IMR-90 (cell line): Measurements from ENCODE around the gene POLR1A. TPM values are rescaled to one million over a fixed set of nuclear protein-coding genes. Genes with fewer than 3 reads are reported as not detected.

Experiments
- ATAC-seq: fragments of 200-7000 bp; cut with Tn5 transposase; 2 replicates; pipeline ENCODE4 v1.9.1; 2020; ENCODE audit warnings: low read depth, mild to moderate bottlenecking, moderate library complexity
- BruUV-seq: library from RNA; stranded (reverse); fragments of 400-500 nt; replicated peaks from 2 replicates; lab custom pipeline; 2021; lab: Mats Ljungman, UMichigan
- CTCF ChIA-PET: fragments of 300-600 bp; formaldehyde crosslinking; extraction: SDS; loops from one replicate; lab custom pipeline; 2021; ENCODE audit warnings: antibody characterized with exemption; lab: Yijun Ruan, JAX
- POLR2A ChIA-PET: fragments of 300-600 bp; sonication (Branson Sonifier 250); formaldehyde crosslinking; loops from one replicate; lab custom pipeline; 2022; ENCODE audit warnings: antibody characterized with exemption; ENCODE audit not compliant: unreplicated experiment; lab: Charles Lee
- DNase-seq: peaks from one replicate; pipeline ENCODE4 v3.0.0; 2013
- H2AFZ ChIP-seq: replicated peaks from 2 replicates; pipeline ENCODE3; 2013; ENCODE audit warnings: low read length, mild to moderate bottlenecking; ENCODE audit not compliant: poor library complexity
- H2AK5ac ChIP-seq: 2 replicates; pipeline ENCODE4 v1.6.1; 2013; ENCODE audit warnings: low read depth, low read length, inconsistent platforms
- H2AK9ac ChIP-seq: replicated peaks from 2 replicates; pipeline ENCODE3; 2013; ENCODE audit warnings: mild to moderate bottlenecking, low read depth, low read length, moderate library complexity; ENCODE audit not compliant: poor library complexity
- H2BK120ac ChIP-seq: 2 replicates; pipeline ENCODE4 v1.6.1; 2013; ENCODE audit warnings: low read depth, low read length, inconsistent platforms
- H2BK15ac ChIP-seq: 3 replicates; pipeline ENCODE4 v1.6.1; 2013; ENCODE audit warnings: low read depth, low read length, inconsistent platforms
- H2BK20ac ChIP-seq: 2 replicates; pipeline ENCODE4 v1.6.1; 2013; ENCODE audit warnings: low read depth, mild to moderate bottlenecking, inconsistent platforms, low read length, moderate library complexity
- H2BK5ac ChIP-seq: 2 replicates; pipeline ENCODE4 v1.6.1; 2013; ENCODE audit warnings: mild to moderate bottlenecking, low read depth, low read length, inconsistent platforms; ENCODE audit not compliant: poor library complexity, severe bottlenecking
- H3K14ac ChIP-seq: replicated peaks from 2 replicates; pipeline ENCODE4 v1.6.1; 2013; ENCODE audit warnings: low read depth, low read length, inconsistent platforms
- H3K18ac ChIP-seq: 2 replicates; pipeline ENCODE4 v1.6.1; 2013; ENCODE audit warnings: low read depth, low read length, control low read depth
- H3K23ac ChIP-seq: 2 replicates; pipeline ENCODE4 v1.6.1; 2013; ENCODE audit warnings: low read depth, low read length, inconsistent platforms
- H3K27ac ChIP-seq: 2 replicates; pipeline ENCODE4 v1.5.1; 2013; ENCODE audit warnings: mild to moderate bottlenecking, control low read depth, low read length; ENCODE audit not compliant: insufficient read depth
- H3K27me3 ChIP-seq: 2 replicates; pipeline ENCODE4 v1.6.1; 2013; ENCODE audit warnings: low read length; ENCODE audit not compliant: control insufficient read depth, insufficient read depth
- H3K36me3 ChIP-seq: 2 replicates; pipeline ENCODE4 v1.6.1; 2013; ENCODE audit warnings: low read length, mixed read lengths; ENCODE audit not compliant: control insufficient read depth, insufficient read depth
- H3K4ac ChIP-seq: 2 replicates; pipeline ENCODE4 v1.6.1; 2013; ENCODE audit warnings: low read depth, low read length, inconsistent platforms
- H3K4me1 ChIP-seq: 2 replicates; pipeline ENCODE4 v1.6.1; 2013; ENCODE audit warnings: low read length, mixed read lengths; ENCODE audit not compliant: control insufficient read depth, insufficient read depth
- H3K4me2 ChIP-seq: 2 replicates; pipeline ENCODE4 v1.6.1; 2013; ENCODE audit warnings: low read depth, mild to moderate bottlenecking, control low read depth, low read length, moderate library complexity
- H3K4me3 ChIP-seq: 2 replicates; pipeline ENCODE4 v1.5.1; 2013; ENCODE audit warnings: low read depth, mild to moderate bottlenecking, control low read depth, low read length, moderate library complexity; ENCODE audit not compliant: insufficient read depth
- H3K56ac ChIP-seq: 2 replicates; pipeline ENCODE4 v1.6.1; 2013; ENCODE audit warnings: low read length, inconsistent platforms; ENCODE audit not compliant: insufficient read depth; ENCODE audit errors: extremely low read depth
- H3K79me1 ChIP-seq, 2 experiments: 2 replicates each; pipeline ENCODE4 v1.6.1; 2013; ENCODE audit warnings: low read length in 2 of 2, inconsistent platforms in 1 of 2, low read depth in 1 of 2
- H3K9ac ChIP-seq: 2 replicates; pipeline ENCODE4 v1.6.1; 2013; ENCODE audit warnings: low read depth, low read length, control low read depth
- H3K9me1 ChIP-seq: 2 replicates; pipeline ENCODE4 v1.6.1; 2013; ENCODE audit warnings: low read length, inconsistent platforms; ENCODE audit not compliant: insufficient read depth
- H3K9me3 ChIP-seq: 2 replicates; pipeline ENCODE4 v1.6.1; 2013; ENCODE audit warnings: low read length; ENCODE audit not compliant: control insufficient read depth, insufficient read depth
- H4K20me1 ChIP-seq: 2 replicates; pipeline ENCODE4 v1.6.1; 2013; ENCODE audit warnings: low read length, inconsistent platforms; ENCODE audit not compliant: insufficient read depth
- H4K5ac ChIP-seq: 2 replicates; pipeline ENCODE4 v1.6.1; 2013; ENCODE audit warnings: mild to moderate bottlenecking, low read depth, low read length, control low read depth
- H4K8ac ChIP-seq, 2 experiments: 2 replicates each; pipeline ENCODE4 v1.6.1; 2013; ENCODE audit warnings: low read depth in 2 of 2, low read length in 2 of 2, control low read depth in 1 of 2, inconsistent platforms in 1 of 2
- H4K91ac ChIP-seq: 2 replicates; pipeline ENCODE4 v1.6.1; 2013; ENCODE audit warnings: low read depth, low read length, inconsistent platforms; ENCODE audit not compliant: insufficient read depth
- BHLHE40 ChIP-seq: fragments of 150-350 bp; IDR thresholded peaks from 2 replicates; pipeline ENCODE4 v1.6.1; 2016; ENCODE audit warnings: mild to moderate bottlenecking, low read depth, low read length
- CHD1 ChIP-seq: IDR thresholded peaks from 2 replicates; pipeline ENCODE4 v1.6.1; 2012; ENCODE audit warnings: low read depth, low read length, improper control_type of control experiment
- CTCF ChIP-seq: conservative IDR thresholded peaks from 2 replicates; pipeline ENCODE4 v1.5.1; 2012; ENCODE audit warnings: mild to moderate bottlenecking, low read depth, low read length, improper control_type of control experiment
- ELK1 ChIP-seq: fragments of 150-350 bp; IDR thresholded peaks from 2 replicates; pipeline ENCODE4 v1.6.1; 2016; ENCODE audit warnings: low read depth, mild to moderate bottlenecking, low read length, moderate library complexity, borderline replicate concordance
- FOS ChIP-seq: fragments of 150-350 bp; IDR thresholded peaks from 2 replicates; pipeline ENCODE4 v1.6.1; 2016; ENCODE audit warnings: low read depth, low read length
- MAFK ChIP-seq: IDR thresholded peaks from 2 replicates; pipeline ENCODE4 v1.6.1; 2012; ENCODE audit warnings: low read depth, low read length, improper control_type of control experiment
- MAZ ChIP-seq: IDR thresholded peaks from 2 replicates; pipeline ENCODE4 v1.6.1; 2012; ENCODE audit warnings: low read depth, mild to moderate bottlenecking, low read length, improper control_type of control experiment, moderate library complexity, borderline replicate concordance
- WGBS, 2 experiments: methylation state at CpG; one replicate each; pipeline versions ENCODE4 v1.1.5 to v1.1.7; 2013; ENCODE audit warnings: missing lambda C conversion rate in 2 of 2; ENCODE audit not compliant: insufficient read length in 1 of 2; ENCODE audit errors: extremely low coverage in 2 of 2; 5-methylcytosine and 5-hydroxymethylcytosine counted together
- dilution Hi-C: fragments of 300-500 bp; cut with HindIII; formaldehyde crosslinking; loops from one replicate; pipeline ENCODE4 v1.14.3; 2018; ENCODE audit warnings: low sequenced_read_pairs; ENCODE audit not compliant: unreplicated experiment
- in situ Hi-C: fragments of 300-500 bp; cut with MboI; formaldehyde crosslinking; loops from 3 replicates; pipeline ENCODE4 v1.14.3; 2019; ENCODE audit warnings: low sequenced_read_pairs, inconsistent platforms, mixed read lengths
- intact Hi-C: fragments of 100-400 bp; cut with micrococcal nuclease; formaldehyde crosslinking; loops from 2 replicates; pipeline ENCODE4 v1.10.0; 2022
- polyA plus RNA-seq, 3 experiments: library from polyadenylated mRNA; depleted of rRNA; stranded (reverse); fragments of >200 nt; gene quantifications; 2 replicates each; pipeline ENCODE4 v1.2.3, GENCODE V29; 2012; ENCODE audit warnings: low replicate concordance in 1 of 3
- total RNA-seq: library from RNA; depleted of rRNA; stranded (reverse); fragments of >200 nt; gene quantifications from 2 replicates; pipeline ENCODE4 v1.2.3, GENCODE V29; 2012

Gene POLR1A
- total and polyA plus RNA-seq, 2 of the 4 experiments (the other 2 are of a cell fraction), result 7.6 to 27.4 TPM

DNA sequence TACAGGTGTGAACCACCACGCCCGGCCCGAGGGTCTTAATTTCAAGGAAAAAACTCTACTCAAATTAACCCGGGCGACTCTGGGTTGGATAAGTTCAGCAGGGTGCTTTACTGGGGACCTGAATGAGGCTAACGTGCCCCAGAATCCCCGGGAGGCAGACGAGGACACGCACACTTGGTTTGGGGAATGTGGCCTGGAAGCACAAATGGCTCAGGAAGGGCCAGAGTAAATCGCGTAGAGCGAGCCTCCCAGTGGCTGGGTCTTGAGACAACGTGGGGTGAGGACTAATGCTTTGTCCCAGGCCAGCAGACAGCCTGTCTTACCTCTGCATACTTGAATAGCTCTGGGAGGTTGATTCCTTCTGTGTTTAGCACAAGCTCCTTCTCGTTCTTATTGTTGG lies 75.8 kb downstream of the POLR1A start:
- H4K8ac ChIP-seq, result no peak overlapping the region
- H3K27me3 ChIP-seq, result no peaks in the 10 kb centered on the region
- WGBS, 2 experiments, result 100% methylated on average over 5 of the region's 14 CpGs; no CpG with 5 or more reads in 1 of the 2 experiments
- no peak overlapping the region for H2AFZ ChIP-seq
- CTCF ChIA-PET, result no interaction called here
- H2BK20ac ChIP-seq, result no peak overlapping the region
- H3K56ac ChIP-seq, result no peak overlapping the region
- no peak overlapping the region for H3K27ac ChIP-seq
- ATAC-seq (no peak), DNase-seq (no peak)
- peaks cover 4% of the 10 kb centered on the region; the same call in 1 of the 2 replicates for H3K9me1 ChIP-seq
- H3K4me2 ChIP-seq, result no peak overlapping the region
- POLR2A ChIA-PET, result no interaction called here
- H2BK120ac ChIP-seq, result no peak overlapping the region
- H4K91ac ChIP-seq, result no peak overlapping the region
- TF ChIP-seq MAFK (no peak), CHD1 (no peak), FOS (no peak), ELK1 (no peak), BHLHE40 (no peak), CTCF (no peak), MAZ (no peak)
- peaks cover 0 to 5% of the 10 kb centered on the region in 2 experiments; a peak in 1 of 4 replicates for H3K79me1 ChIP-seq
- BruUV-seq, result no TSS peak
- H3K18ac ChIP-seq, result no peak overlapping the region
- no peak overlapping the region for H3K14ac ChIP-seq
- H2AK5ac ChIP-seq, result no peak overlapping the region
- intact Hi-C loops, result no loop called here
- in situ Hi-C loops, result no loop called here
- no peak overlapping the region for H3K4ac ChIP-seq
- H3K4me1 ChIP-seq, result no peaks in the 10 kb centered on the region
- H2BK15ac ChIP-seq, result no peak overlapping the region
- H3K36me3 ChIP-seq, result peaks cover 74% of the 10 kb centered on the region
- H3K9ac ChIP-seq, result no peak overlapping the region
- H3K9me3 ChIP-seq, result no peaks in the 10 kb centered on the region
- H2AK9ac ChIP-seq, result no peak overlapping the region
- no peaks in the 10 kb centered on the region for H4K20me1 ChIP-seq
- no peak overlapping the region for H3K23ac ChIP-seq
- no peak overlapping the region for H3K4me3 ChIP-seq
- H2BK5ac ChIP-seq, result no peak overlapping the region
- dilution Hi-C loops, result no loop called here
- H4K5ac ChIP-seq, result no peak overlapping the region
